ENCODE data around the gene CCDC158. TPM values are rescaled to one million over a fixed set of nuclear protein-coding genes. Genes with fewer than 3 reads are reported as not detected.

Gene CCDC158
- total and polyA plus RNA-seq, 2 donors from 2014 or later = 0.24 to 1.0 TPM

DNA sequence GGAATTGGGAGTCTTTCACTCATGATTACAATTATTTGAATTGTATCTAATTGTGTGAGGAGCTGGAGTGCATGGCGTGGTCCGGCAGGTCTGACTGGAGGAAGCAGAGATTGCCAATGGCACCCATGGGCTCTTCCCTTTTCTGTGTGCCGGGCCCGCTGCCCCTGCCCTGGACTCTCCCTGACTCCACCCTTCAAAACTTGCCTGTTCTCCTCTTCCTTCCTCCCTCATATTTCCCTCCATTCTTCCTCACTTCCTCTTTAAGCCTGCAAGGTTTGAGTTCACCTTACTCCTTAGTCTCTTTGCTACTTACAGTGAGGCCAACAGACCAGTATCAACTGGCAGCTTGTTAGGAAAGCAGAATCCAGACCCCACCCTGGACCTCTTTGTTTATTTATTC is 120.9 kb downstream of the CCDC158 start:
- H3K4me1 ChIP-seq (ENCODE audit: control insufficient read depth in 2 of 3, insufficient read depth in 2 of 3, low read depth in 1 of 3, low read length in 3 of 3) = peaks cover 0 to 8% (median 0%) of the 10 kb centered on the region in 3 donors
- H3K9ac ChIP-seq (ENCODE audit: low read length in 3 of 3) = no peak overlapping the region
- no peak overlapping the region for H3K27ac ChIP-seq (ENCODE audit: low read depth in 2 of 2, low read length in 2 of 2)
- H3K27me3 ChIP-seq (ENCODE audit: control insufficient read depth, insufficient read depth, low read length) = no peaks in the 10 kb centered on the region
- H3K4me3 ChIP-seq (ENCODE audit: low read length in 3 of 3) = no peak overlapping the region
- no peak for FAIRE-seq
- no peak for DNase-seq
- TF ChIP-seq CTCF (IDR thresholded peaks at IDR 0.05; ENCODE audit: borderline replicate concordance, extremely low read depth, insufficient read depth) = no peak
- intact Hi-C loops (cut with DNase I) = no loop called here
- H3K9me3 ChIP-seq (ENCODE audit: control insufficient read depth in 2 of 3, insufficient read depth in 1 of 3, low read length in 3 of 3) = no peaks in the 10 kb centered on the region
- H3K36me3 ChIP-seq (ENCODE audit: control insufficient read depth in 2 of 3, insufficient read depth in 3 of 3, low read length in 3 of 3) = no peaks in the 10 kb centered on the region

DNA sequence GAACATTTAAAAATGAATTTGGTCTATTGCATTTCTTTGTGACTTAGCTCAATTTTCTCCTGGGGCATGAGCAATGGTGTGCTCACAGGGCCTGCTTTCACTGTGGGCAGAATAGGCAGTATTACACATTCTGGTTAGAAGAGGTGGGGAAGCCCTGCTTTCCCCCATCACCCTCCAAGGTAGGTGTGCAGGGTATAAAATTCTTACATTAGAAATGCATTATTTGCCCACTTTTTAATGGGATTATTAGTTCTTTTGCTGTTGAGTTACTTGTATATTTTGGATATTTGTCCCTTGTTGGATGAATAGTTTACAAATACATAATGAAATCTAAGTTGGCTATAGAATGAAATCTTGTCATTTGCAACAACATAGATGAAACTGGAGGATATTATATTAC is 122.7 kb downstream of the CCDC158 start:
- no peak overlapping the region for H3K4me3 ChIP-seq (ENCODE audit: low read length in 3 of 3)
- FAIRE-seq (no peak), DNase-seq (no peak)
- H3K36me3 ChIP-seq (ENCODE audit: control insufficient read depth in 2 of 3, insufficient read depth in 3 of 3, low read length in 3 of 3) = no peaks in the 10 kb centered on the region
- intact Hi-C loops (cut with DNase I) = no loop called here
- H3K9ac ChIP-seq (ENCODE audit: low read length in 3 of 3) = no peak overlapping the region
- TF ChIP-seq CTCF (IDR thresholded peaks at IDR 0.05; ENCODE audit: borderline replicate concordance, extremely low read depth, insufficient read depth) = no peak
- no peak overlapping the region for H3K27ac ChIP-seq (ENCODE audit: low read depth in 2 of 2, low read length in 2 of 2)
- peaks cover 0 to 8% (median 0%) of the 10 kb centered on the region in 3 donors for H3K4me1 ChIP-seq (ENCODE audit: control insufficient read depth in 2 of 3, insufficient read depth in 2 of 3, low read depth in 1 of 3, low read length in 3 of 3)
- H3K9me3 ChIP-seq (ENCODE audit: control insufficient read depth in 2 of 3, insufficient read depth in 1 of 3, low read length in 3 of 3) = no peaks in the 10 kb centered on the region
- H3K27me3 ChIP-seq (ENCODE audit: control insufficient read depth, insufficient read depth, low read length) = no peaks in the 10 kb centered on the region

DNA sequence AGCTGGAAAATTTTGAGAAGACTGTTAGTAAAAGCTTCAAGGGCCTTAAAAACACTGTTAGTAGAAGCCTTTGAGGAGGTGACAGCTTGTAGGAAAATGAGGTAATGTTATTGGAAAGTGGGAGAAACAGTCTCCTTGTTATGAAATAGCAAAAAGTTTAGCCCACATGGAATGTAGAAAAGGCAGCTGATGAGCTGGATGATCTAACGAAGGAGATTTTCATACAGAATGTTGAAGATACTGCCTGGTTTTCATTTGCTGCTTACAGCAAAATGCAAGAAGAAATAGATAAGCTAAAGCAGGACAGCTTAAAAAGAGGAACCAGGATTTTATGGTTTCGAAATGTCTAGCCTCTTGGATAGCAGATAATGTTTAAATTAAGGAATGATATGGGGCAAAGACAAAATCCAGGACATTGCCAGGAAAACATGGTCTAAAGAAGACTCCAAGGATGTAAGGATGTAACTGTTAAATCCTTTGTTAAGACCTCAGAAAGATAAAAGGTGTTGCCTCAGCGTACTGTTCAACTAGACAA is 124.6 kb downstream of the CCDC158 start:
- Histone ChIP-seq H3K4me3 (ENCODE audit: low read length in 3 of 3) (no peak overlapping the region), H3K4me1 (ENCODE audit: control insufficient read depth in 2 of 3, insufficient read depth in 2 of 3, low read depth in 1 of 3, low read length in 3 of 3) (peaks cover 0 to 6% (median 0%) of the 10 kb centered on the region in 3 donors), H3K36me3 (ENCODE audit: control insufficient read depth in 2 of 3, insufficient read depth in 3 of 3, low read length in 3 of 3) (no peaks in the 10 kb centered on the region), H3K9ac (ENCODE audit: low read length in 3 of 3) (no peak overlapping the region), H3K27ac (ENCODE audit: low read depth in 2 of 2, low read length in 2 of 2) (no peak overlapping the region), H3K27me3 (ENCODE audit: control insufficient read depth, insufficient read depth, low read length) (no peaks in the 10 kb centered on the region), H3K9me3 (ENCODE audit: control insufficient read depth in 2 of 3, insufficient read depth in 1 of 3, low read length in 3 of 3) (no peaks in the 10 kb centered on the region)
- no peak for TF ChIP-seq CTCF (IDR thresholded peaks at IDR 0.05; ENCODE audit: borderline replicate concordance, extremely low read depth, insufficient read depth)
- FAIRE-seq = no peak
- intact Hi-C loops (cut with DNase I) = no loop called here
- no peak for DNase-seq

- DNase-seq (no peak), FAIRE-seq (no peak)
- Histone ChIP-seq H3K27me3 (ENCODE audit: control insufficient read depth, insufficient read depth, low read length) (no peaks in the 10 kb centered on the region), H3K9me3 (ENCODE audit: control insufficient read depth in 2 of 3, insufficient read depth in 1 of 3, low read length in 3 of 3) (no peaks in the 10 kb centered on the region), H3K9ac (ENCODE audit: low read length in 3 of 3) (no peak overlapping the region), H3K4me1 (ENCODE audit: control insufficient read depth in 2 of 3, insufficient read depth in 2 of 3, low read depth in 1 of 3, low read length in 3 of 3) (peaks cover 0 to 4% (median 0%) of the 10 kb centered on the region in 3 donors), H3K36me3 (ENCODE audit: control insufficient read depth in 2 of 3, insufficient read depth in 3 of 3, low read length in 3 of 3) (no peaks in the 10 kb centered on the region), H3K4me3 (ENCODE audit: low read length in 3 of 3) (no peak overlapping the region), H3K27ac (ENCODE audit: low read depth in 2 of 2, low read length in 2 of 2) (no peak overlapping the region)
- intact Hi-C loops (cut with DNase I) = no loop called here
- TF ChIP-seq CTCF (IDR thresholded peaks at IDR 0.05; ENCODE audit: borderline replicate concordance, extremely low read depth, insufficient read depth) = no peak
These were observed 127.2 kb downstream of the CCDC158 start for GRCh38 chr4:76293772-76294171.

Measured in kidney (tissue), 14 donors.